GM21423 (cell line): ENCODE measurements around the gene EML6.

Source experiments
- ATAC-seq: cut with Tn5 transposase; IDR thresholded peaks from one replicate; pipeline ENCODE4 v1.9.1; 2021; ENCODE audit warnings: mild to moderate bottlenecking, moderate library complexity; ENCODE audit not compliant: unreplicated experiment

EML6 gene

GRCh38 chr2:55012672-55013484 lies 289.4 kb downstream of the EML6 start:
- no peak for ATAC-seq

GRCh38 chr2:55013936-55014335 lies 290.5 kb downstream of the EML6 start:
- no peak for ATAC-seq

GRCh38 chr2:55014962-55015939 lies 291.8 kb downstream of the EML6 start:
- no peak for ATAC-seq

GRCh38 chr2:55017428-55017827 lies 294.0 kb downstream of the EML6 start:
- no peak for ATAC-seq

GRCh38 chr2:55017880-55018279 lies 294.4 kb downstream of the EML6 start:
- no peak for ATAC-seq

GRCh38 chr2:55018619-55019018 lies 295.2 kb downstream of the EML6 start:
- ATAC-seq: no peak

GRCh38 chr2:55019526-55020258 lies 296.2 kb downstream of the EML6 start:
- no peak for ATAC-seq
